Osteoblast (primary cell): ENCODE results near the gene LGI1. TPM values are rescaled to one million over a fixed set of nuclear protein-coding genes. Genes with fewer than 3 reads are reported as not detected.
A peak's percentile ranks its signal among the peaks of the same experiment; 100 is the strongest.

ENCODE experiments used
- DNase-seq: peaks from one replicate; pipeline ENCODE4 v3.0.0; 2011; ENCODE audit warnings: low spot score, mixed read lengths; ENCODE audit not compliant: insufficient read length; ENCODE audit errors: missing footprints
- H2AFZ ChIP-seq: 2 replicates; pipeline ENCODE4 v1.6.0; 2011; ENCODE audit warnings: mild to moderate bottlenecking, low read length
- H3K27ac ChIP-seq: 2 replicates; pipeline ENCODE4 v1.5.1; 2011; ENCODE audit warnings: mild to moderate bottlenecking, low read depth, low read length, moderate library complexity
- H3K27me3 ChIP-seq: 2 replicates; pipeline ENCODE4 v1.6.0; 2012; ENCODE audit warnings: mild to moderate bottlenecking, control low read depth, inconsistent platforms, low read length, moderate library complexity; ENCODE audit not compliant: insufficient read depth
- H3K36me3 ChIP-seq: 2 replicates; pipeline ENCODE4 v1.5.1; 2011; ENCODE audit warnings: mild to moderate bottlenecking, low read length, control low read depth, moderate library complexity; ENCODE audit not compliant: insufficient read depth
- H3K4me1 ChIP-seq: 2 replicates; pipeline ENCODE4 v1.5.1; 2011; ENCODE audit warnings: mild to moderate bottlenecking, low read length, control low read depth, moderate library complexity; ENCODE audit not compliant: insufficient read depth
- H3K4me2 ChIP-seq: 2 replicates; pipeline ENCODE4 v1.6.0; 2011; ENCODE audit warnings: mild to moderate bottlenecking, low read length; ENCODE audit not compliant: insufficient read depth
- H3K4me3 ChIP-seq: fragments of 200-600 bp; sonication (generic); 3 replicates; pipeline ENCODE4 v1.5.1; 2012; ENCODE audit warnings: mild to moderate bottlenecking, low read length, inconsistent platforms; ENCODE audit not compliant: insufficient read depth
- H3K79me2 ChIP-seq: 2 replicates; pipeline ENCODE4 v1.6.0; 2012; ENCODE audit warnings: mild to moderate bottlenecking, low read length, control low read depth, inconsistent platforms; ENCODE audit not compliant: insufficient read depth
- H3K9me3 ChIP-seq: 2 replicates; pipeline ENCODE4 v1.5.1; 2011; ENCODE audit warnings: low read depth, low read length, control low read depth
- H4K20me1 ChIP-seq: 2 replicates; pipeline ENCODE4 v1.6.0; 2012; ENCODE audit warnings: mild to moderate bottlenecking, low read length, control low read depth; ENCODE audit not compliant: insufficient read depth
- CTCF ChIP-seq: IDR thresholded peaks from 2 replicates; pipeline ENCODE4 v1.5.1; 2011; ENCODE audit warnings: mild to moderate bottlenecking, low read depth, low read length, moderate library complexity; ENCODE audit errors: extremely low read depth
- total RNA-seq: library from RNA; depleted of rRNA; stranded (reverse); fragments of >200 nt; gene quantifications from 2 replicates; pipeline ENCODE4 v1.2.3, GENCODE V29; 2012

LGI1 gene
- total RNA-seq, 1 donor, result not detected

- TF ChIP-seq CTCF, result no peak
- H3K9me3 ChIP-seq, result no peaks in the 10 kb centered on the region
- no peak overlapping the region for H3K4me3 ChIP-seq
- H3K27me3 ChIP-seq, result peaks cover 11% of the 10 kb centered on the region
- H3K4me1 ChIP-seq, result peaks cover 6% of the 10 kb centered on the region
- H3K79me2 ChIP-seq, result no peaks in the 10 kb centered on the region
- no peak overlapping the region for H2AFZ ChIP-seq
- no peak overlapping the region for H3K27ac ChIP-seq
- H3K4me2 ChIP-seq, result peak overlapping the region; percentile 18
- H3K36me3 ChIP-seq, result no peaks in the 10 kb centered on the region
- no peaks in the 10 kb centered on the region for H4K20me1 ChIP-seq
- no peak for DNase-seq
Observed at GRCh38 chr10:93758508-93758885, 761 bp downstream of the LGI1 start.

GRCh38 chr10:93758891-93759410 lies 1.2 kb downstream of the LGI1 start:
- Histone ChIP-seq H3K4me3 (peak overlapping the region; percentile 6), H3K27ac (no peak overlapping the region), H3K36me3 (no peaks in the 10 kb centered on the region), H3K27me3 (peaks cover 11% of the 10 kb centered on the region), H3K79me2 (no peaks in the 10 kb centered on the region), H4K20me1 (no peaks in the 10 kb centered on the region), H3K4me1 (peaks cover 6% of the 10 kb centered on the region), H3K9me3 (no peaks in the 10 kb centered on the region), H2AFZ (no peak overlapping the region), H3K4me2 (peak overlapping the region; percentile 18)
- no peak for TF ChIP-seq CTCF
- no peak for DNase-seq

- TF ChIP-seq CTCF, result no peak
Observed at GRCh38 chr10:93760490-93760889, 2.8 kb downstream of the LGI1 start.

GRCh38 chr10:93762979-93763391 lies 5.2 kb downstream of the LGI1 start:
- Histone ChIP-seq H3K4me3 (no peak overlapping the region), H3K4me2 (no peak overlapping the region), H3K9me3 (no peaks in the 10 kb centered on the region), H4K20me1 (no peaks in the 10 kb centered on the region), H3K4me1 (peaks cover 6% of the 10 kb centered on the region), H2AFZ (no peak overlapping the region), H3K27me3 (peaks cover 12% of the 10 kb centered on the region), H3K36me3 (no peaks in the 10 kb centered on the region), H3K27ac (no peak overlapping the region), H3K79me2 (no peaks in the 10 kb centered on the region)
- no peak for DNase-seq
- no peak for TF ChIP-seq CTCF

More at GRCh38 chr10:93760490-93760889, 2.8 kb downstream of the LGI1 start:
- Histone ChIP-seq H3K4me1 (peaks cover 6% of the 10 kb centered on the region), H2AFZ (no peak overlapping the region), H3K4me3 (no peak overlapping the region), H3K36me3 (no peaks in the 10 kb centered on the region), H3K27me3 (peaks cover 14% of the 10 kb centered on the region), H3K79me2 (no peaks in the 10 kb centered on the region), H3K27ac (no peak overlapping the region), H4K20me1 (no peaks in the 10 kb centered on the region), H3K9me3 (no peaks in the 10 kb centered on the region), H3K4me2 (no peak overlapping the region)
- no peak for DNase-seq
